ENCODE data around the gene BARHL2.

The BARHL2 gene

GRCh38 chr1:90726425-90726985, 9.4 kb upstream of the BARHL2 start:
- in situ Hi-C loops (cut with HindIII; ENCODE audit: low pct_ligation_motif_present, low pct_unique_long_range_greater_than_20kb, low sequenced_read_pairs): no loop called here
- no peak for DNase-seq

GRCh38 chr1:90725657-90726424, 8.7 kb upstream of the BARHL2 start:
- no peak for DNase-seq
- in situ Hi-C loops (cut with HindIII; ENCODE audit: low pct_ligation_motif_present, low pct_unique_long_range_greater_than_20kb, low sequenced_read_pairs): no loop called here

GRCh38 chr1:90724926-90725656, 8.0 kb upstream of the BARHL2 start:
- no peak for DNase-seq
- in situ Hi-C loops (cut with HindIII; ENCODE audit: low pct_ligation_motif_present, low pct_unique_long_range_greater_than_20kb, low sequenced_read_pairs): no loop called here

- in situ Hi-C loops (cut with HindIII; ENCODE audit: low pct_ligation_motif_present, low pct_unique_long_range_greater_than_20kb, low sequenced_read_pairs): no loop called here
- DNase-seq: no peak
Measured at GRCh38 chr1:90724361-90724760, 7.3 kb upstream of the BARHL2 start.

- no peak for DNase-seq
- in situ Hi-C loops (cut with HindIII; ENCODE audit: low pct_ligation_motif_present, low pct_unique_long_range_greater_than_20kb, low sequenced_read_pairs): no loop called here
Measured at GRCh38 chr1:90723590-90724108, 6.5 kb upstream of the BARHL2 start.

GRCh38 chr1:90722874-90723589, 5.9 kb upstream of the BARHL2 start:
- in situ Hi-C loops (cut with HindIII; ENCODE audit: low pct_ligation_motif_present, low pct_unique_long_range_greater_than_20kb, low sequenced_read_pairs): no loop called here
- no peak for DNase-seq

GRCh38 chr1:90721210-90722194, 4.4 kb upstream of the BARHL2 start:
- in situ Hi-C loops (cut with HindIII; ENCODE audit: low pct_ligation_motif_present, low pct_unique_long_range_greater_than_20kb, low sequenced_read_pairs): no loop called here
- DNase-seq: peak; percentile 49

GRCh38 chr1:90720145-90720636, 3.1 kb upstream of the BARHL2 start:
- in situ Hi-C loops (cut with HindIII; ENCODE audit: low pct_ligation_motif_present, low pct_unique_long_range_greater_than_20kb, low sequenced_read_pairs): no loop called here
- no peak for DNase-seq

GRCh38 chr1:90719330-90720144, 2.4 kb upstream of the BARHL2 start:
- in situ Hi-C loops (cut with HindIII; ENCODE audit: low pct_ligation_motif_present, low pct_unique_long_range_greater_than_20kb, low sequenced_read_pairs): no loop called here
- no peak for DNase-seq

GRCh38 chr1:90718411-90719329, 1.6 kb upstream of the BARHL2 start:
- DNase-seq: no peak
- in situ Hi-C loops (cut with HindIII; ENCODE audit: low pct_ligation_motif_present, low pct_unique_long_range_greater_than_20kb, low sequenced_read_pairs): no loop called here

- in situ Hi-C loops (cut with HindIII; ENCODE audit: low pct_ligation_motif_present, low pct_unique_long_range_greater_than_20kb, low sequenced_read_pairs): no loop called here
- no peak for DNase-seq
Measured at GRCh38 chr1:90717665-90718410, 736 bp upstream of the BARHL2 start.

- no peak for DNase-seq
- in situ Hi-C loops (cut with HindIII; ENCODE audit: low pct_ligation_motif_present, low pct_unique_long_range_greater_than_20kb, low sequenced_read_pairs): no loop called here
Measured at GRCh38 chr1:90717356-90717664, 208 bp upstream of the BARHL2 start.

GRCh38 chr1:90716243-90716551, 905 bp downstream of the BARHL2 start:
- in situ Hi-C loops (cut with HindIII; ENCODE audit: low pct_ligation_motif_present, low pct_unique_long_range_greater_than_20kb, low sequenced_read_pairs): no loop called here
- DNase-seq: no peak

- no peak for DNase-seq
- in situ Hi-C loops (cut with HindIII; ENCODE audit: low pct_ligation_motif_present, low pct_unique_long_range_greater_than_20kb, low sequenced_read_pairs): no loop called here
Measured at GRCh38 chr1:90715309-90715708, 1.8 kb downstream of the BARHL2 start.

GRCh38 chr1:90714521-90714951, 2.6 kb downstream of the BARHL2 start:
- in situ Hi-C loops (cut with HindIII; ENCODE audit: low pct_ligation_motif_present, low pct_unique_long_range_greater_than_20kb, low sequenced_read_pairs): no loop called here
- no peak for DNase-seq
